ENCODE data around the gene NKD1.

NKD1 gene

DNA sequence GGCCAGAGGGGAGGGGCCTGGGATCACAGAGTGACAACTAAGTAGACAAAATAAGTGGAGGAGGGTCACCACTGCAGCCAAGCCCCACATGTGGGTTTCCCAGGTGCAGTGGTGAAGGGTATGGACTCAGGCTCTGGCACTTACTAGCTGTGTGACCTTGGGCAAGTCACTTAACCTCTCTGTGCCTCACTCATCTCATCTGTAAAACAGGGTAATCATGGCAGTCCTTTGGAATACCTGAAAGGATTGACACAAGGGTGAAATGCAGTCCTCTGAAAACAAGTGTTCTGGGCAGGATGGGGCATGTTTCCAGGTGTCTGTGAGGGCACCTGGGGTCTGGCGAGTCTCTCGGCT lies 55.8 kb downstream of the NKD1 start:
- Histone ChIP-seq H3K4me3 (ENCODE audit: low read depth, low read length) (no peak overlapping the region), H3K36me3 (replicated peaks) (no peaks in the 10 kb centered on the region), H3K27me3 (replicated peaks) (no peaks in the 10 kb centered on the region), H3K27ac (no peak overlapping the region)
- DNase-seq, result no peak
- in situ Hi-C loops (cut with HindIII; ENCODE audit: low pct_ligation_motif_present, low sequenced_read_pairs), result no loop called here
- TF ChIP-seq, protein P1, sequence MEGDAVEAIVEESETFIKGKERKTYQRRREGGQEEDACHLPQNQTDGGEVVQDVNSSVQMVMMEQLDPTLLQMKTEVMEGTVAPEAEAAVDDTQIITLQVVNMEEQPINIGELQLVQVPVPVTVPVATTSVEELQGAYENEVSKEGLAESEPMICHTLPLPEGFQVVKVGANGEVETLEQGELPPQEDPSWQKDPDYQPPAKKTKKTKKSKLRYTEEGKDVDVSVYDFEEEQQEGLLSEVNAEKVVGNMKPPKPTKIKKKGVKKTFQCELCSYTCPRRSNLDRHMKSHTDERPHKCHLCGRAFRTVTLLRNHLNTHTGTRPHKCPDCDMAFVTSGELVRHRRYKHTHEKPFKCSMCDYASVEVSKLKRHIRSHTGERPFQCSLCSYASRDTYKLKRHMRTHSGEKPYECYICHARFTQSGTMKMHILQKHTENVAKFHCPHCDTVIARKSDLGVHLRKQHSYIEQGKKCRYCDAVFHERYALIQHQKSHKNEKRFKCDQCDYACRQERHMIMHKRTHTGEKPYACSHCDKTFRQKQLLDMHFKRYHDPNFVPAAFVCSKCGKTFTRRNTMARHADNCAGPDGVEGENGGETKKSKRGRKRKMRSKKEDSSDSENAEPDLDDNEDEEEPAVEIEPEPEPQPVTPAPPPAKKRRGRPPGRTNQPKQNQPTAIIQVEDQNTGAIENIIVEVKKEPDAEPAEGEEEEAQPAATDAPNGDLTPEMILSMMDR (IDR thresholded peaks at IDR 0.05; ENCODE audit: low read depth, low read length, missing control alignments), result no peak

DNA sequence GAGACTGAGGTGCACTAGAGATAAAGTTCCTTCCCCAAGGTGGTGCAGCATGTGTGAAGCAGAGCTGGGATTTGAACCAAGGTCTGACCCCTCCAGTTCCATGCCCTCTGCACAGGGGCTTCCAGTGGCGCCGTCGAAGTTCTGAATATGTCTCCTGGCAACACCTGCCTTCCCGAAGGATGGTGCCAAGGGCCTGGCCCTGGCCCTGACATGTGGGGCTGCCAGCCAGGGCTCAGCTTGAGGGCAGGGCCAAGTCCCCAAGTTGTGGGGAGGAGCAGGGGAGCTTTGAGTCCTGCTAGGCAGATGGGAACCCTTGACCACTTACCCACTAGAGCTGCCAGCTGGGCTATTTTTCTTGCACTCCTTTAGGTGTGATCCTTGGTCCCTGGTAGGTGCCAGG lies 56.4 kb downstream of the NKD1 start:
- no peak overlapping the region for H3K27ac ChIP-seq
- no peaks in the 10 kb centered on the region for H3K36me3 ChIP-seq (replicated peaks)
- in situ Hi-C loops (cut with HindIII; ENCODE audit: low pct_ligation_motif_present, low sequenced_read_pairs), result no loop called here
- H3K4me3 ChIP-seq (ENCODE audit: low read depth, low read length), result no peak overlapping the region
- TF ChIP-seq, protein P1 (IDR thresholded peaks at IDR 0.05; ENCODE audit: low read depth, low read length, missing control alignments), result no peak
- H3K27me3 ChIP-seq (replicated peaks), result no peaks in the 10 kb centered on the region
- no peak for DNase-seq

DNA sequence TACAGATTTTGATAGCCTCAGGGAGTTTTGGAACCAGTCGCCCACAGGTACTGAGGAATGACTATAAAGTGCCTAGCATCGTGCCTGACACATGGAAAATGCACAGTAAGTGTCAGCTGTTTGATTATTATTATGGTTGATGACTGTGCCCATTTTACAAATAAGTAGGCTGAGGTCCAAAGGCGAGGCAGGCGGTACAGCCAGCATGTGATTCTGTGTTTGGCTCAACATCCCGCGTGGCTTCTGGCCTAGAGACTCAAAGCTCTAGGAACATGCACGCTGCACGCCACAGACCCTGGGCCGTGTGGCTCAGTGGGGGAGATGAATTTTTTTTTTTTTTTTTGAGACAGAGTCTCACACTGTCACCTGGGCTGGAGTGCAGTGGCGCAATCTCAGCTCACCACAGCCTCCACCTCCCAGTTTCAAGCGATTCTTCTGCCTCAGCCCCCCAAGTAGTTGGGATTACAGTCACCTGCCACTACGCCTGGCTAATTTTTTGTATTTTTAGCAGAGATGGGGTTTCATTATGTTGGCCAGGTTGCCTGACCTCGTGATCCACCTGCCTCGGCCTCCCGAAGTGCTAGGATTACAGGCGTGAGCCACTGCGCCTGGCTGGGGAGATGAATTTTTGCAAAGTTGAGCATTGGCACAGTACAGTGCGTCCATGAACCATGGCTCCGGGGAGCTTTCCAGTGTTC lies 57.7 kb downstream of the NKD1 start:
- in situ Hi-C loops (cut with HindIII; ENCODE audit: low pct_ligation_motif_present, low sequenced_read_pairs), result no loop called here
- TF ChIP-seq, protein P1 (IDR thresholded peaks at IDR 0.05; ENCODE audit: low read depth, low read length, missing control alignments), result no peak
- no peak for DNase-seq
- Histone ChIP-seq H3K27me3 (replicated peaks) (no peaks in the 10 kb centered on the region), H3K36me3 (replicated peaks) (no peaks in the 10 kb centered on the region), H3K4me3 (ENCODE audit: low read depth, low read length) (no peak overlapping the region), H3K27ac (no peak overlapping the region)

DNA sequence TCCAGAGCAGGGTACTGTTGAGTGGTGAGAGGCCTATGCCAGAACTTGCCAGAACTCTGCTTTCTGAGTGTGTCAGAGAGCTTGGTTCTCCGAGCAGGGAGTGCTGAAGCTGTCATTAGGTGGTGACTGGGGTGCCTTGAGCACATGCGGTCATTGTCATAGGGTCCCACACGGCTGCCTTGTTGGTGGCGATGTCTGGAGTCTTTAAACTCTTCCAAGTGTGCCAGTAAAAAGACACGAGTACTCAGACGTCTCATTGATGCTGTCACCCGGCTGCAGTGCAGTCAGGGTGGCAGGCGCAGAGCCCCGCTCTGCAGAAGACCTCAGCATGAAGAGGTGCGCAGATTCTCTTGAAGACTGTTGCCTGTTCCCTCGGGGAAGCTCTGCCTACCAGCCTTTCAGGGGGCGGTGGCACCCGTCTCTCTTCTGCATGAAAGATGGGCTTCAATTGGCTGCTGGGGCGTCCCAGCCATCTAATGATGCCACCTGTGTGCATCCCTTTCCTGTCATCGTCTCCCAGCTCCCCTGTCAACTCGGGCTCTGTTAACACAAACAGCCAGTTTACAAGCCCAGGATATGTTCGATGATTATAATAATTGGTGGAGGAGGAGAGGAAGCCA lies 58.3 kb downstream of the NKD1 start:
- Histone ChIP-seq H3K36me3 (replicated peaks) (no peaks in the 10 kb centered on the region), H3K4me3 (ENCODE audit: low read depth, low read length) (no peak overlapping the region), H3K27me3 (replicated peaks) (no peaks in the 10 kb centered on the region), H3K27ac (no peak overlapping the region)
- no peak for DNase-seq
- TF ChIP-seq, protein P1 (IDR thresholded peaks at IDR 0.05; ENCODE audit: low read depth, low read length, missing control alignments), result no peak
- in situ Hi-C loops (cut with HindIII; ENCODE audit: low pct_ligation_motif_present, low sequenced_read_pairs), result no loop called here

DNA sequence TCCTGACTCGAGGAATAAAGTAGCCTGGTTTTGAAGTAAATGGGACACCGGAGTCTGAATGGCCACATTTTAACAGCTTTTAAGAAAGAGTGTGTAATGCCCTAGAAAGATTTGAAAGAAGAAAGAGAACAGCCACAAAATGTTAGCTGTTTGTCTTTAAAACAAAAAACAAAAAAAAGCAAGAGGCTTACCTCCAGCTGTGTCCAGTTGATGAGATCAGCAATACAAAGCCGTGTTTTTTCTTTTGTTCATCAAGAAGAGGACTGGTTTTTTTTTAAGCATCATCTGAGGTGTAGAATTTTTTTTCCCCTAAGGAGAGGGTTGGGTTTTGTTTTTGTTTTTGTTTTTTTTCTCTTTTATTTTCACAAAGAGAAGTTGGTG lies 58.8 kb downstream of the NKD1 start:
- Histone ChIP-seq H3K4me3 (ENCODE audit: low read depth, low read length) (no peak overlapping the region), H3K27me3 (replicated peaks) (no peaks in the 10 kb centered on the region), H3K36me3 (replicated peaks) (no peaks in the 10 kb centered on the region), H3K27ac (no peak overlapping the region)
- TF ChIP-seq, protein P1 (IDR thresholded peaks at IDR 0.05; ENCODE audit: low read depth, low read length, missing control alignments), result no peak
- DNase-seq, result no peak
- in situ Hi-C loops (cut with HindIII; ENCODE audit: low pct_ligation_motif_present, low sequenced_read_pairs), result no loop called here

DNA sequence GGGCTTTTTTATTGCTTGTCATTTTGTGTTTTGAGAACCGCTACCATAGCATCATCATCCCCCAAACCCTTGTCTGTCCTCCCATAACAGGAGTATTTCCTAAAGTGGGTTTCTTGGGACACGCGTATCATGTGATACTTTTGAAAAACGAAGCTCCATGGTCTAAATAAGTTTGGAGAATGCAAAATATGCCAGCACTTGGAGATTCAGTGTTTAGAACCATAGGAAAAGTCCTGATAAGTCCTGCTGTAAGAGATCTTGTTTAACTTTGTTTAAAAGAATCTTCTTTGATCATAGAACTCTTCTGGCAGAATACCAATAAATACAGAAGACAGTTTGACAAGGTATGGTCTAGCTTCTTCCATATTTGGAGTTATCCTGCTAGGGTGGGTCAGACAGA lies 59.3 kb downstream of the NKD1 start:
- no peak overlapping the region for H3K4me3 ChIP-seq (ENCODE audit: low read depth, low read length)
- H3K36me3 ChIP-seq (replicated peaks), result no peaks in the 10 kb centered on the region
- H3K27ac ChIP-seq, result no peak overlapping the region
- in situ Hi-C loops (cut with HindIII; ENCODE audit: low pct_ligation_motif_present, low sequenced_read_pairs), result no loop called here
- H3K27me3 ChIP-seq (replicated peaks), result no peaks in the 10 kb centered on the region
- TF ChIP-seq, protein P1 (IDR thresholded peaks at IDR 0.05; ENCODE audit: low read depth, low read length, missing control alignments), result no peak
- DNase-seq, result no peak
